HG02588 (cell line): ENCODE results near the gene KRT15.

Experiments
- ATAC-seq: cut with Tn5 transposase; IDR thresholded peaks from one replicate; pipeline ENCODE4 v1.9.1; 2021; ENCODE audit warnings: mild to moderate bottlenecking, moderate library complexity; ENCODE audit not compliant: unreplicated experiment

Gene KRT15

DNA sequence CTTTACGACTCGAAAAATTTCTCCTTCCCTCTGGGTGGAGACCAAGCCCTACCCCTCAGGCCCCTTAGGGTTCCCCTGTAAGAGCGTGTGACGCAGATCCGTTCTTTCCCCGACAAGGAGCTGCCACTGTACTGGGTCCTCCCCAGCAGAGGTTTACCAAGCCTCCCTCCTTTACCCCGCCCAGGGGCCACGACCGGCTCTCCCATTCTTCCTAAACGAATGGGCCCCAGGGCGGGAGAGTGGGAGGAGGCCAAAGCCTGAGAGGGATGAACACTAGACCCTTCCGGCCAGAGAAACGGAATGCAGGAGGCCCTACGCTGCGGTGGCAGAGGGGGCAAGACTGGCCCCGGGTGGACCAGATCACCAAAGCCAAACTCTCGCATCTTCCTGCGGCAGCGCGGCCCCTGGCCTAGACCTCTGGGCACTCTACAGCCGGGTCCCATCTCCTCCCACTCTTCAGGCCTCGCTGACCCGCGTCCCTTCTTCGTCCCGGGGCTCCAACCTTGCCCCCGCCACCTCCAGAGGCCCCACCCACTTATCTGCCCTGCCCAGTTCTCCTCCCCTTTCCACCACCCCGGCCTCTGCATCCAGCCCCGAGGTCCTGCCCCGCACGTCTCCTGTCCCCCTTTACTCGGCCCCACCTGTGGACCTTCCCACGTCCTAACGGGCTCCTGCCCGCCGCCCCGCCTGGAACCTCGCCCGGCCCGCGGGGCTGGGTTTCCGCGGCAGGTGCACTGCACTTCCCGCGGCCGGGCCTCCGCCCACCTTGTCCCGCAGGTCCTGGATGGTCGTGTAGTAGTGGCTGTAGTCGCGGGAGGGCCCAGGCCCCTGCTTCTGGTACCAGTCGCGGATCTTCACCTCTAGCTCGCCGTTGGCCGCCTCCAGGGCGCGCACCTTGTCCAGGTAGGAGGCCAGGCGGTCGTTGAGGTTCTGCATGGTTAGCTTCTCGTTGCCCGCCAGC is 8.7 kb upstream of the KRT15 start:
- no peak for ATAC-seq

DNA sequence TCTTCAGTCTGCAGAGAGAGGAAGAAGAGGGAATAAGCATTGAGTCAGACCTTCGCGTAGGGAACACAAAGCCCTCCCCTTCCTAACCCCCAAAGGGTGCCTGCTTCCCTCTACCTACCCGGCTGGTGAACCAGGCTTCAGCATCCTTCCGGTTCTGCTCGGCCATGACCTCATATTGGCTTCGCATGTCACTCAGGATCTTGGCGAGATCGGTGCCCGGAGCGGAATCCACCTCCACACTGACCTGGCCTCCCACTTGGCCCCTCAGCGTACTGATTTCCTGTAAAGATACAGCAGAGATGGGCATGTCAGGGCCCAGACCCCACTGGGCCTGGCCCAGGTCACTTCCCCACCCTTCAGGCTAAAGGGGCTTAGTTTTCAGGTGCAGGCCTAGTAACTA is 5.6 kb upstream of the KRT15 start:
- no peak for ATAC-seq

DNA sequence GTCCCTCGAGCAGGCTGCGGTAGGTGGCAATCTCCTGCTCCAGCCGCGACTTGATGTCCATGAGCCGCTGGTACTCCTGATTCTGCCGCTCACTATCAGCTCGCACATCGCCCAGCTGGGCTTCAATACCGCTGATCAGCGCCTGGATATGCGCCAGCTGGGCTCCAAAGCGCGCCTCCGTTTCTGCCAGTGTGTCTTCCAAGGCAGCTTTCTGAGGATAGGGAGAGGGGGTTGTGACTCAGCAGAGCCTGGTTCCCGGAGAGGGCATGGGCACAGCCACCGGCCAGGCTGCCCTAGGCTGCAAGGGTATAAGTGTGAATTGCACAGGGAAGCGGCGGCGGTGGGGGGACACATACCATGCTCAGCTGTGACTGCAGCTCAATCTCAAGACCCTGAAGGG is 5.1 kb upstream of the KRT15 start:
- ATAC-seq = no peak

DNA sequence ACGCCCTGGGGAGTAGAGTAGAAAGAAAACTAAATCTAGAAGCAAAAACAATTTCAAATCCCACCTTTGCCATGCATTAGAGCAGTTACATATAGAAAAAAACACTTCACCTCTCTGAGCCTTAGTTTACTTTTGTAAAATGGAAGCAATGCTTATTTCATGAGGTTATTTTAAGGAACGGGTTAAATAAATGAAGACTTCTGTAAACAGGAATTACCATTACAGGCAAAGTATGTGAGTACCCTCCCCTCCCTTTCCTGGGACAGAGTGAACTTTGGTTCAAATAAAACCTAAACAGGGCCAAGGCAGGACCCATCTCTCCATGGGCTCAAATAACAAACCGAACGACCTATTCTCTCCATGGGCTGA is 4.5 kb upstream of the KRT15 start:
- no peak for ATAC-seq

DNA sequence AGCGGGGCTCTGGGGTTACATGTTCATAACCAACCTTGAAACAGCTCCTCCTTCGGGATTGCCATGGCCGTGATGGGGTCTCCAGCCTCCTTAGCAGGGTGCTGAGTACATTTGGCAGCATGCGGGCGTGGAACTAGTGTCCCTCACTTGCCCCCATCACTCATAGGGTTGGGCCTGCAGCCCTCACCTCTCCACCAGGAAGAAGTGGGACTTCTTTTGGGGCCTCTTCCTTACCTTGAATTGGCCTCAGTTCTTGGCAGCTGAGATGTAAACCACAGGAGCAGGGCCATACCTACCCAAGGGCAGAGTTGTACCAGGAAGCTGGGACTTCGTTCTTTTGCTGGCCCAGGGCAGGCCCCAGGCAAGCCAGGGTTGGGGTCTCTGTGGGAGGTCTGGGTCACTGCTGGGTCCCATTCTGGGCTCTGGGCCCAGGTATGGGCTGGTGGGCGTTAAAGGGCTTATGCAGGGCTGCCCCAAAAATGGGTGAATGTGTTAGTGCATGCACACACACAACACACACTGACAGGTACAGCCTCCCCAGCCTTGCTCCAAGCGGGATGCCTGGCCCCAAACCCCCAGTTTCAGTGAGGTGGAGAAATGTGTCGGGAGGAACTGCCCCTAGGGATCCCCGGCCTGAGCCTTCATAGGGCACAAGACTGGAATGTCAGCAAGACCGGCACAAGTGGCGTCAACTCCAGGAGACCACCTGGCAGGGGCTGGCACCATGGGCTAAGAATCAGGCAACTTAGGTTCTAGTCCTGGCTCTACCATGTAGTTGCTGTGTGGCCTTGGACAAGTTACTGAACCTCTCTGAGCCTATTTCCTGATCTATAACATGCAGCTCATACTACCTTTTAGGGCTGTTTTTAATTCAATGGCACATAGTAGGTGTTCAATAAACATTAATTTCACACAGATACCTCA is 3.9 kb upstream of the KRT15 start:
- ATAC-seq = no peak

DNA sequence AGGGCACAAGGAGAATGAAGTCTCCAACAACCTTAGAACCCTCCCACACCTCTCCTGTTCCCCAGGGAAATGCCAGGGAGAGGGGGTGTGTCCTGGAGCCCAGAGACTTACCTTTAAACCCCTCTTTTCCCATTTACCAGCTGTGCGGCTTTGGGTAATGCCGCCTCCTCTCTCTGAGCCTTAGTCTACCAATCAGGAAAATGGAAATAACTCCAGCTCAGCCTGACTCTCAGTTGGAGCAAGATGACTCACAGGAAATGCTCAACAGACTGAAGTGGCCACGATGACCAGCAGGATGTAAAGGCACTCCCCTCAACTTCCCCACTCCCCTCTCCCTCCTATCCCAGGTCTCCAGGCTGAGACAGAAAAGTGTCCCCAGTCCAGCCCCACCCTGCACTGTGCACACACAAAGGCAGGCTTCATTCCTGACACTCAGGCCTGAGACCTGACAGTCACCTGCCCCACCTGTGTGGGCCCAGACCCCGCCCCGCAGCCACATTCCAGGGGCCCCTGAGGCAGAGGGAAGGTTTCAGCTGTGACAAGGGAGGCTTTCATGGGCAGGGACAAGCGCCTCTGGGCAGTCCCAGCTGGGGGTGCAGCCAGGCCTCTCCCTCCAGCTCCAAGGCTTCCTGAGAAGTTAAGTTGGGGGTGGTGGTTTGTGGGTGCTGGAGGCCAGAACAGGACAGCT is 3.0 kb upstream of the KRT15 start:
- ATAC-seq = no peak

DNA sequence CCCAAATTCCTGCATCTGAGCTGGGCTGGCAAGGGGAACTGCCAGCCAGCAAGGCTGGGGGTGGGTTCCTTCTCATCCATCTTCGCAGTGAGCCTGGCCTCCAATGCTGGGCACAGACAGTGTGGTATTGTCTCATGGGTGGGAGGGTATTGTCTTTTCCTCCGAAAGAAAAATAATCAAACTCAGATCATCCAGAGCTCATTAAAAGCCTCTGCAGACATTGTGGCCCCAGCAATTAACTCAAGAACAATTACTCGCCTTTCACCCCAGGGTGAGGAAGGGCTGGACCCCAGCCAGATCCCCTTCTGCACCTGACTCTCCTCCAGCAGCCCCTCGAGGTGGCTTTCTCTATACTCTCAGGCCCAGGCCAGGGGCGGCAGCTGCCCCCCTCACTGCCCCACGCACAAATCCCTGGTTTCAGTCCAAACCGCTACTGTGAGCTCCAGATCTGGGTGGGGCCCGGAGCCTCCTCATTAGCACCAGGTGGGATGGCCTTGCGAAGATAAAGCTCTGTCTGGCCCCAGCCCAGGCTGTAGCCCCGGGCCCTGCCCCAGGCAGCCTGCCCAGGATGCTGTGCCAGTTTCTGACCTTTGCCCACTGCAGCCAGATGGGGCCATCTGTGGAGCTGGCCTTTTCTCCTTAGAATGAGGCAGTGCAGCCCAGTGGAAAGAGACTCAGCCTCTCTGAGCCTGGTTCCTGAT is 2.3 kb upstream of the KRT15 start:
- no peak for ATAC-seq

DNA sequence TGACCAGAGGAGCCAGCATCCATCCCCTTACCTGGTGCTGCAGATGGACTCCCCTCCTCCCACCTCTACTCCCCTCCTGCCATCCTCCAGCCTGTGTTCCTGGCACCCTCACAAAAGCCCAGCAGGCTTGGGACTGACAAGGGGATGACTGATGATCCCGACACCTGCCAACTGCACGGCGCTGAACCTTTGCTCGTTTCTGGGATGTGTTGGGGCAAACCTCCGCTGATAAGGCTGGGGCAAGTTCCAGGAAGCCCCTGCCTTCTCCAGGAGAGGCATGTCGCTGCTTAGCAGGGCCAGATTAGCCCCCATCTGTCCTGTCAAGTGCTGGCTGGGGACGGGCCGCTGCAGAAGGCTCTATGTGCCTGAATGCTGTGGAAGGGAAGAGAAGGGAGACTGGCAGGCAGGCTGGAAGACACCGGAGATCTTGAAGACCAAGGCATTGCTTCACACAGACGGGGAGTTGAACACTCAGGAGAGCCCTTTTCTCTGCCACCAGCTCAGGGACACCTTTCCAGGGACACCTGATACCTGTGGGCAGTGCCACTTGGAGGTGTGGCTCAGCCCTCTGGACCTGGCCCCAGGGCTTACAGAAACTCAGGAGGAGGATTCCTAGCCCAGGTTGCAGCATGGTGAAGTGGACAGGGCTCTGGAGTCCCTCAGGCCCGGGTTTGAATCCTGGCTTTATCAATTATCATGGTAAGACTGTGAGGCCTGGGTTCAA is 973 bp upstream of the KRT15 start:
- no peak for ATAC-seq

DNA sequence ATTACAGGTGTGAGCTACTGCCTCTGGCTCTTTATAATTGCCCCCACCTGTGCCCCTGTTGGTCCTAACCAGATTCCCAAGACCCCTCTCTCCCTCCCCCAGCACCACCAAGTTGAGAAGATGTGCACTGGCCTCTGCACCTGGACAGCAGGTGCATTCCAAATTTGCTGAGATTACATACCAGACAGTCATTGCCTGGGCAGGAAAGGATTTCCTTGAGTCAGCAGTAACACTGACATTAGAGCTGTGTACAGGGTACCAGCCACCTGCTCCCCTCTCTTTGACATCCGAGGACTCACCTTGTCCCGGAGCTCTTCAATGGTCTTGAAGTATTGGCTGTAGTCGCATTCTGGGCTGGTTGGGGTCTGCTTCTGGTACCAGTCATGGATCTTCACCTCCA is 659 bp downstream of the KRT15 start:
- ATAC-seq = no peak

DNA sequence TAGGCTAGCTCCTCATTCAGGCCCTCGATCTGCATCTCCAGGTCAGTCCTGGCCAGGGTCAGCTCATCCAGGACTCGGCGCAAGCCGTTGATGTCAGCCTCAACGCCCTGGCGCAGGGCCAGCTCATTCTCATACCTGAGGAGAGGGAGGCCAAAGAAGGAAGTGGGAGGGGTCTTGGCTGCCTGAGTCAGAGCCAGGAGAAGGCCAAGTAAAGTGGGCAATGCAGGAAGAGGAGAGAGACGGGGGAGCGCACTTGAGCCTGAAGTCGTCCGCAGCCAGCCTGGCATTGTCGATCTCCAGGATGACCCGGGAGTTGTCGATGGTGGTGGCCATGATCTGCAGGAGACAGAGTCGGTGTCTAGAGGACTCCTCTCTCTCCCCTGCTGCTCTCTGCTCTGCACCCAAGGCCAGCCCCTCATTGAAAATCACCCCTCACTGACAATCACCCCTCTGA is 1.8 kb downstream of the KRT15 start:
- no peak for ATAC-seq

DNA sequence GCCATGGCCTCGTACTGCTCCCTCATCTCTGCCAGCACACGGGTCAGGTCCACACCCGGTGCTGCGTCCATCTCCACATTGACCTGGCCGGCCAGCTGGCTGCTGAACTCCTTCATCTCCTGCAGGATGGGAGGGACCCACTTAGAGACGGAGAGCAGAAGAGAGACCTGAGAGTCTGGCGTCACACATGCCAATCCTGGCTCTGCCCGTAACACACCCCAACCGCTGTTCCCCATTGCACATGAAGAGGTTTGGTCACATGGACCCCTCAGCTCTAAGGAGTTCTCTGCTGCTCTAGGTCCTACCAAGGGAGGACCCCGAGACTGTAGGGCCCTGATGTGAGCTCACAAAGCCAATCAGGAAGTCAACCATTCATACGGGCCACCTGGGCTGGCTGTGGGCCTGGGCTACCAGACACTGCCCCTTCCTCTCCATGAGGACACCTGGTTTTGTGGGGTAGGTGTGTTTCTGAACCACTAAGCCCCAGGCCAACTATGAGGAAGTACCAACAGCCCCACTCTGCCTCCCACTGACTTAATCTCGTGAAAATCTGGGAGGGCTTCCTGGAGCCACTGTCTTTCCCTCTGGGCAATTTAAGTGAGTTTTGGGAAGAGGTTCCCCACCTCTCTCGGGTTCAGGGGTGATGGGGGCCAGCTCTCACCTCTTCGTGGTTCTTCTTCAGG is 2.4 kb downstream of the KRT15 start:
- no peak for ATAC-seq

DNA sequence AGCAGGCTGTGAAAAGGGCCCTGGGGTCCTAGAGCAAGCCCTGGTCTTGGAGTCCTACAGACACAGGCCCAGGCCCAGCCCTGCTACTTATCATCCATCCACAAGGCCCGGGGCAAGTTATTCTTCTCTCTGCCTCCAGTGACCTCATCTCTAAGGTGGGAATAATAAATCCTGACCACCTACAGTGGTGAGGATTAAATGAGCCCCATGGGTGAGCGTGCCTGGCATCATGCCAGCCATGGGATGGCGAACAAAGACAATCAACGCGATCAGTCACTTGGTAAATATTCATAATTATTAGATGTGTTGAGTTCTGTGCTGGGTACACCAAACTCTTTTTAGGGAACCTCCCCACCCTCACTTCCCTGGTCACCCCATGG is 5.5 kb downstream of the KRT15 start:
- ATAC-seq = no peak

DNA sequence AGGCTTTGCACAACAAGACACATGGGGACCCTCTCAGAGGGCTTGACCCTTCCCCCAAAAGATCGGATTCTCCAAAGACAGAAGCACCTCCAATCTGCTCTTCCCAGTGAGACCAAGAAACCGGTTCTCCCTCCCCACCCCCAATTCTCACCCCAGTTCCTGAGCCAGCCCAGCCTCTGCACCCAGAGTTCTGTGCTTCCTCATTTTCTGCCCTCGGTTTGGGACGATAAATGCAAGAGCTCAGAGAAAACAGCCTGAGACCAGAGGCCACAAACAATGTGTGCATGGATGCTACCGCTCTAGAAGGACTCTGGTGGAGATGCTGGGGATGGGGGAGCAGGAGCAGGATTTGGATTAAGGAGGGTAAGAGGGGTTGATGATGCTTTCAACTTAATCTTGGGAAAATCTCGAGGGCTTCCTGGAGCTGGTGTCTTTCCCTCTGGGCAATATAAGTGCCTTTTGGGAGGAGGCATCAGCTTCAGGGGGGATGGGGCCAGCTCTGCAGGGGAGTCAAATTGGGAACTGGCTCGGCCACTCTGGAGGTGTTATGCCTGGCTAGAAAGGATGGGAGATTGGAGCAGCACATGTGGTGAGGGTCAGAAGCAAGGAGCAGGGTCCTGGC is 6.0 kb downstream of the KRT15 start:
- no peak for ATAC-seq

DNA sequence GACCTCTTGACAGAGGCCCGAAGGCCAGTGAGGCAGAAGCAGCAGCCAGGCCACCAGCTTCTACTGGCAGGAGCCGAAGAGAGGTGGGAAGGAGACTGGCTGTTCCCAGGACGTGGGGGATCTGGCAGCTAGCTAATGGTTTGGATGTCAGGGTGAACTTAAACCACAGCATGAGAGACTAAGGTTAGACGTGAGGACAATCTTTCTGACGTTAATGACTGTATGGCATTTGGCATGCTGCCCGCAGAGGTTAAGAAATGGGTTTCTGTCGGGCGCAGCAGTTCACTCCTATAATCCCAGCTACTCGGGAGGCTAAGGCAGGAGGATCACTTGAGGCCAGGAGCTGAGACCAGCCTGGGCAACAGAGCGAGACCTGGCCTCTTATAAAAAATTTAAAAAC is 7.0 kb downstream of the KRT15 start:
- no peak for ATAC-seq

DNA sequence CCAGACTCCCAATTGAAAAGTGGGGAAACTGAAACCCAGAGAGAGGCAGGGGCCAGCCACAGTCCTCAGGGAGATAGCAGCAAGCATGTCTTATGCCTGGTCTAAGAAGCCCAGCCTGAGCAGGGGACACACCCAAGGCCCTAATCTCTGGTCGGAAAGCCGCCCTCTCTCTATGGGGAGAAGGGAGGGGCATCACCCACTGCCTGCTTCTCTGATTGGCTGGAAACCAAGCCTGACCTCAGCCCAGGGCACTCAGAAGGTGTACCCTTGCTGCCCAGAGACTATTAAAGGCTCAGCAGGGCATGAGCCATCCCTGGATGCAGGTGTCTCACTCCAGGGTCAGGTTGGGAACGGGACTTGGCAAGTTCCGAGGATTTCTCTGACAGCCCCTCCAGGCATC is 7.6 kb downstream of the KRT15 start:
- no peak for ATAC-seq

DNA sequence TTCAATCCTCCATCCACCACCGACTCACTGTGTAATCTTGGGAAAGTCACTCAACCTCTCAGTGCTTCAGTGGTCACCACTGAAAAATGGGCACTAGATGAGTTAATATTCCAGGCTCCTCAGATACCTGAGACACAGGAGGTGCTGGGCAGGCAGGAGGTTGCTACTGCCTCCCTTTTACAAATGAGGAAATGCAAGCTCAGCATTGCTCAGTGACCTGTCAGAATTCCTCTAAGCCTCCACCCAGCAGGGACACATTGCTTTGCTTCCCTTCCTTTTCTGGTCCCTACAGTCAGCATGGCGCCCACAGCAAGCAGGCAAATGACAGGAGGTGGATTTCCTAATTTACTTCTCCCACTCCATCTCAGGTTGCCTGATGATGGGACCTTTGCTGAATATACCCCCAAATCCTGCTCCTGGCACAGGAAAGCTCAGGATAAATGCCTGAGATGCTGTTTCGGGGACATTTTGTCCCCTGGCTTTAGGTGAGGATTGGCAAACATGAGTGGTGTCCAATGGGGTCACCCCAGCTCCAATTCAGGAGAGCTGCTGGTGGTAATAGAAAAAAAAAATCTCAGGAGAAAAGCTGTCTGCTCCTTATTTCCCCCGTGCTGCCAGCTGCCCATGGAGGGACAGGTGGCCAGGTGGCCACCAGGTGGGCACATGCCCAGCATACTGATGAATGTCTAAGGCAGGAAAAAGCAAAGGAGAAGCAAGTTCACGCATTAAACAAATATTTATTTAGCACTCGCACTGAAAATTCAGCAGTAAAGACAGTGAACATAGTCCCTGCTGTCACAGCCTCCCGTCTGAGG is 8.2 kb downstream of the KRT15 start:
- no peak for ATAC-seq

DNA sequence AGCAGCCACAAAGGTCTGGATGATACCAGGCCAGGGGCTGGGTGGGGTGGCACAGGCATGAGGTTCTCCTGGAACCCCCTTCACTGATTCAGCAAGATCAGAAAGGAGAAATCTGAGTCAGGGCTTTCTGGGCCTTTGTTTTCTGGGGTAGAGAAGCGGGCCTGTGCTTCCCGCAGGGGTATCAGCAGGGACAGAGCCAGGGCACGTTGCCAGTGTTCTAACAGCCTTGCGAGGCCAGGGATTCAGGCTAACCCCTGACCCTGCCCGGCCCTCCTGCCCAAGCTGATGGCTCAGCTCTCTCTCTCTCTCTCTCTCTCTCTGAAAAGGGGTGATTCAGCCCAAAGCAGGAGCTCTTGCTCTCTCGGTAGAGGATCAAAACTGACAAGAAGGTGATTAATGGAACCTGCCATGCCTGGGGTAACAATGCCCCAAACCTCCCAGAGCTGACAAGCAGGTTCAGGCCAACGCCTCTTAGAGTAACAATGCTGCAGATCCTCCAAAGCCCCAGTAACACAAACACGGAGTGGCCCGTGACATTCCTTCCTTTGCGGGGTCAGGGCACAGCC is 11.3 kb downstream of the KRT15 start:
- no peak for ATAC-seq
